Hepatic stellate cell (primary cell): Measurements from ENCODE around the gene TESPA1.
"Not testable (repeated sequence)": the region's sequence is repeated elsewhere in the genome, so short reads cannot be mapped to it uniquely, and the experiment has no call there.

ENCODE experiments used
- DNase-seq: peaks from one replicate; pipeline ENCODE4 v3.0.0; 2011; ENCODE audit warnings: low spot score

TESPA1 gene

DNA sequence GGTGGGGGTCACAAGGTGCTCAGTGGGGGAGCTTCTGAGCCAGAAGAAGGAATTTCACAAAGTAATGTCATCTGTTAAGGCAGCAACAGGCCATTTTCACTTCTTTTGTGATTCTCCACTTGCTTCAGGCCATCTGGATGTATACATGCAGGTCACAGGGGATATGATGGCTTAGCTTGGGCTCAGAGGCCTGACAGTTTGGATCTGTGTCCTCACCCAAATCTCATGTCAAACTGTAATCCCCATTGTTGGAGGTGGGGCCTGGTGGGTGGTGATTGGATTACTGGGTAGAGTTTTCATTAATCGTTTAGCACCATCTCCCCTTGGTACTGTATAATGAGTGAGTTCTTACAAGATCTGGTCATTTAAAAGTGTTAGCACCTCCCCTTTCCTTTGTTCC, 36.4 kb downstream of the TESPA1 start:
- DNase-seq: no peak

DNA sequence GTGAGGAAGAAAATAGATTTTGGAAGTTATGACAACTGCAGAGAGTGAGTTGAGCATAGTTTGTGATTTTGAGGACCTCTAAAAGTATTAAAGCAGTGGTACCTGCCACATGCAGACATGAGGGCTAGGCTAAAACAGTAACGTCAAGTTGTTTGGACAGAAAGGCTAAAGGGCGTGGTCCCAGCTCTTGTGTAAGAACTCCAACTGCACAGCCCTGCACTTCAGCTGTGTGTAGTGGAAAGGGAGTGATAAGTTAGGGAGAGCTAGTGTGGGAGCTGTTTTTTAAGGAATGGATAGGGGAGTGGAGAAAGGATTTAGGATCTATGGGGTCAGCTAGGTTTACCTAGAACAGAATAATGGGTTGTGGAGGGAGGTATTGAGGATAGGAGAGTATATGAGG, 39.5 kb downstream of the TESPA1 start:
- no peak for DNase-seq

DNA sequence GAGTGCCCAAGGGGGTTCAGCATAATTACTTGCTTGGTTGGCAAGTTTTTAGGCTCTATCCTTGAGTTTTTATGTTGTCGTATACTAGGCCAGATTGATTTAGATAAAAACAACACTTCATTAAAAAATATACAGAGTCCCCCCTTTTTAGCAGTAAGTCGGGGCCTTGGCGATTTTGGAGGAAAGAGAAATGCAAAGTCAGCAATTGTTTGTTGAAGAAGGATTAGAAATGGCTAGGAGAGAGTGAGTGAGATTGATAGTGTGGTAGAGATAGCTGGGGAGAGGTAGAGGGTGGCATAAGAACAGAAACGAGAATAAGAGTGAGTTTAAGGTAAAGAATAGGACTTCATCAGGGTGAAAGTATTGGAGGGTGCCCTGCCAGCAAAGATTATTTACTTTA, 41.3 kb downstream of the TESPA1 start:
- not testable (repeated sequence) for DNase-seq

GRCh38 chr12:54941659-54942058, 42.9 kb downstream of the TESPA1 start:
- DNase-seq: no peak

DNA sequence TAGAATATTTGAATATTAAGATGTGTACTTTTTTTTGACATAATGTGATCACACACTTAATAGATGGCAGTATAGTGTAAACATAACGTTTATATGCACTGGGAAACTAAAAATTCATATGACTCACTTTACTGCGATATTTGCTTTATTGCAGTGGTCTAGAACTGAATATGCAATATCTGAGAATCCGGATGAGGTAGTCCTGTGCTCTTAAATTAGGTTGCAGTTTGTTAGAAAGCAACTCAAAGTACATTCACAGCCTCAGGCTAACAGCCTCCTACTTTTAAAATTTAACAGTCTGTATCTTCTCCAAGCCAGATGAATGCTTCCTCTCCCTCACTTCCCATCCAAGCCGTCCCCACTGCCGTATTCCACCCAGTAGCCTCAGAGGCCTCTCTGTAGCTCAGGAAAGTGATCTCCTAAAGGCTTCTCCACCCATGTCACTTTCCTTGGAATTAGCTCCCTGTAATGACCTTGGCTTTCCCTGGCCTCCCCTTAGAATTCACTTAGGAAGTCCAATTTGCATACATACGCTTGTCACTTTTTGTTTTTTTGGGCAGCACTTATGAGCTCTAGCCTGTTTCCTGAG, 43.7 kb downstream of the TESPA1 start:
- no peak for DNase-seq

DNA sequence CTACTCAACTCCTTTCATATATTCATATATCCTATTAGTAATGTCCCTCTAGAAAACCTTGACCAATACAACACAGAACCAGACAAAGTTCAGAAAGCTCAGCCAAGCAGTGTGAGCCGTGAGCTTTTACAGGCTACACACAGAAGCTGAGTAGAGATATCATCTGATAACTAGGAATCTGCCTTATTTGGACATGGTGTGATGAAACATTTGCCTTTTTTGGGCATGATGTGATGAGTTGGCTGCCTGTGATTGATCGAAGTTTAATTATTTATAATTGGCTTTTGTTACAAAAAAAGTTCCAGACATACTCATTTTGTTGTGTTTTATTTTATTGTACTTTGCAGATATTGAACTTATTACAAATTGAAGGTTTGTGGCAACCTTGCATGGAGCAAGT, 46.6 kb downstream of the TESPA1 start:
- no peak for DNase-seq

DNA sequence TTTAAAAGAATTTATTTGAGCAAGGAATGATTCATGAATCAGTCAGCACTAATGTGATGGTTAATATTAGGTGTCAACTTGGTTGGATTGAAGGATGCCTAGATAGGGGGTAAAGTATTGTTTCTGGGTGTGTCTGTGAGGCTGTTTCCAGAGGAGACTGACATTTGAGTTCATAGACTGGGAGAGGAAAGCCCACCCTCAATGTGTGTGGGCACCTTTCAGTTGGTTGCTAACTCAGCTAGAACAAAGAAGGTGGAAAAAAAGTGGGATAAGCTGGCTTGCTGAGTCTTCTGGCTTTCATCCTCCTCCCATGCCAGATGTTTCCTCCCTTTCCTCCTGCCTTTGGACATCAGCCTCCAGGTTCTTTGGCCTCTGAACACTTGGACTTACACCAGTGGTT, 47.2 kb downstream of the TESPA1 start:
- no peak for DNase-seq

GRCh38 chr12:54936736-54937135, 47.8 kb downstream of the TESPA1 start:
- DNase-seq: no peak

GRCh38 chr12:54935235-54935951, 49.2 kb downstream of the TESPA1 start:
- DNase-seq: peak; percentile 34

GRCh38 chr12:54934419-54934818, 50.1 kb downstream of the TESPA1 start:
- DNase-seq: no peak

DNA sequence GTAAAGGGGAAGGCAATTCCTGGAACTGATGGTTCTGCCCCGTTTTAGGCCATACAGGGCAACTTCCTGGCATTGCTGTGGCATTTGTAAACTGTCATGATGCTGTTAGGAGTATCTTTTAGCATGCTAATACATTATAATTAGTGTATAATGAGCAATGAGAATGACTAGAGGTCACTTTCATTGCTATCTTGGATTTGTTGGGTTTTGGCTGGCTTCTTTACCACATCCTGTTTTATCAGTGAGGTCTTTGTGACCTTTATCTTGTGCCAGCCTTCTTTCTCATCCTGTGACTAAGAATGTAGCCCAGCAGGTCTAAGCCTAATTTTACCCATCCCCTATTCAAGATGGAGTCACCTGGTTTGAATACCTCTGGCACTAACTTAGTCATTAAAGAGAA, 51.2 kb downstream of the TESPA1 start:
- no peak for DNase-seq

GRCh38 chr12:54932691-54933090, 51.9 kb downstream of the TESPA1 start:
- no peak for DNase-seq

GRCh38 chr12:54932038-54932437, 52.5 kb downstream of the TESPA1 start:
- no peak for DNase-seq

DNA sequence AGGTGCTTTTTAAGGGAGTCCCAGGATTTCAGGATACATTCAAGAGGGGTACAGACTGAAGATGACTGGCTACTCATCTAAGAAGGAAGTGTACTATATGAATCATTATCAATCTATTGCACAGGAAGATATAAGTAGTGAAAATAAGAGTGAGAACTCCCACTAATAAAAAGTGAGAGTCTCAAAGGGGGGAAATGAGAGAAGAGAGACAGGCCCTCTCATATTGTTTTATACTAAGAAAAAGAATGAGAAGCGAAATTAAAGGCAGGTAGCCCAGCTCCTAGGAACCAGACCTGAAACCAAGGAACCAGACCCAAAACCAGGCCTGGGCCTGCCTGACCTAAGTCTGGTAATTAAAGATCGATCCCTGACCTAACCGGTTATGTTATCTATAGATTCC, 54.6 kb downstream of the TESPA1 start:
- DNase-seq: no peak

- DNase-seq: no peak
These were observed 58.3 kb downstream of the TESPA1 start for GRCh38 chr12:54926246-54926645.

DNA sequence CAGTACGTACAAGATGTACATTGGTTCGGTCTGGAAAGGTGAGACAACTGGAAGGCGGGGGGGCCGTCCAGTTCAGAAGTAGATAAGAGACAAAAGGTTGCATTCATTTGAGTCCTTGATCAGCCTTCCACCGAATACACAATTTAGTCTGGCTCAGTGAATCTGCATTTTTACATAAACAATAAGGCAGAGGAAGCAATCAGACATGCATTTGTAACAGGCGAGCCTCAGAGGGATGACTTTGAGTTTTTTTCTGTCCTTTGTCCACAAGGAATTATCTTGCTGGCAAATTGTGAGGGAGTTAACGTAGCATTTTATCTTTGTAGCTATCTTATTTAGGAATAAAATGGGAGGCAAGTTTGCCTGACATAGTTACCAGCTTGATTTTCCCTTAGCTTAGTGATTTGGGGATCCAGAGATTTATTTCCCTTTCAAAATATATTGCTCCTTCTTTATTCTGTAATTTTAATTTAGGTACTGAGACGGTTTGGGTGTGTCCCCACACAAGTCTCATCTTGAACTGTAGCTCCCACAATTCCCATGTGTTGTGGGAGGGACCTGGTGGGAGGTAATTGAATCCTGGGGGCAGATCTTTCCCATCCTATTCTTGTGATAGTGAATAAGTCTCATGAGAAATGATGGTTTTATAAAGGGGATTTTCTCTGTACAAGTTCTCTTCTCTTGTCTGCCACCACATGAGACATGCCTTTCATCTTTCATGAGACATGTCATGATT, 59.4 kb downstream of the TESPA1 start:
- no peak for DNase-seq

- no peak for DNase-seq
These were observed 67.5 kb downstream of the TESPA1 start for GRCh38 chr12:54917001-54917488.
